Body of pancreas (tissue), 4 donors: ENCODE measurements around the gene SLC25A34. TPM values are rescaled to one million over a fixed set of nuclear protein-coding genes. Genes with fewer than 3 reads are reported as not detected.

Source experiments
- ATAC-seq: fragments of 150-250 bp; one replicate; pipeline ENCODE4 v1.9.1; 2016
- DNase-seq, 4 donors: peaks; one replicate each; pipeline ENCODE4 v3.0.0-alpha.2; 2019
- H3K27ac ChIP-seq, 4 donors: fragments of 200-600 bp; sonication (generic); 1 replicate in 3 of 4; 2 replicates in 1 of 4; pipeline versions ENCODE4 v1.5.1 to v1.6.1; 2016 to 2019; ENCODE audit warnings: mild to moderate bottlenecking in 1 of 4, mixed read lengths in 1 of 4, moderate library complexity in 1 of 4
- H3K27me3 ChIP-seq, 2 donors: fragments of 200-600 bp; sonication (generic); one replicate each; pipeline ENCODE4 v1.6.0; 2016; ENCODE audit warnings: mild to moderate bottlenecking in 1 of 2
- H3K36me3 ChIP-seq, 2 donors: fragments of 200-600 bp; sonication (generic); replicated peaks in 1 of 2; 2 replicates each; pipeline ENCODE4 v1.5.1; 2016; ENCODE audit warnings: low read depth in 2 of 2; ENCODE audit not compliant: insufficient read depth in 1 of 2
- H3K4me1 ChIP-seq: fragments of 200-600 bp; sonication (generic); one replicate; pipeline ENCODE4 v1.6.0; 2016
- H3K4me3 ChIP-seq, 2 donors: fragments of 200-600 bp; sonication (generic); 1 replicate in 1 of 2; 2 replicates in 1 of 2; pipeline ENCODE4 v1.5.1; 2016 to 2019
- H3K9me3 ChIP-seq, 3 donors: fragments of 200-600 bp; sonication (generic); 1 replicate in 2 of 3; 2 replicates in 1 of 3; pipeline ENCODE4 v1.5.1; 2016
- CTCF ChIP-seq, 7 experiments: fragments of 450-650 bp in 4 of 7; fragments of 200-600 bp in 3 of 7; sonication (generic) in 3 of 7; IDR thresholded peaks; one replicate each; pipeline ENCODE4 v1.5.1; 2016 to 2019; ENCODE audit warnings: antibody characterized with exemption in 7 of 7
- POLR2A ChIP-seq, 3 donors: fragments of 450-650 bp; IDR thresholded peaks; one replicate each; pipeline ENCODE4 v1.6.1; 2016; ENCODE audit warnings: antibody characterized with exemption in 3 of 3, mild to moderate bottlenecking in 2 of 3
- WGBS, 2 donors: methylation state at CpG; one replicate each; pipeline ENCODE4 v1.1.5; 2017; 5-methylcytosine and 5-hydroxymethylcytosine counted together
- intact Hi-C: fragments of 100-400 bp; cut with DNase I; formaldehyde crosslinking; loops from one replicate; pipeline ENCODE4 v1.15.1; 2023
- total RNA-seq, 2 donors: library from RNA; depleted of rRNA; stranded (reverse); fragments of >200 nt; gene quantifications; one replicate each; pipeline ENCODE4 v1.1.0, GENCODE V29; 2016

The SLC25A34 gene
- total RNA-seq, 2 donors from 2014 or later = 5.7 to 6.9 TPM

- Histone ChIP-seq H3K36me3 (no peaks in the 10 kb centered on the region), H3K27ac (peak overlapping the region in 3 of 4 donors; percentile 26 to 39 (median 36)), H3K27me3 (no peaks in the 10 kb centered on the region), H3K4me3 (no peak overlapping the region), H3K9me3 (no peaks in the 10 kb centered on the region), H3K4me1 (peaks cover 10% of the 10 kb centered on the region)
- intact Hi-C loops = loop anchor here (10.0 kb wide), 1 partner anchor 155 kb away; no protein-coding TSS in a partner anchor
- ATAC-seq = peak; percentile 20
- TF ChIP-seq CTCF (IDR thresholded peaks at IDR 0.05) (no peak), POLR2A (IDR thresholded peaks at IDR 0.05) (no peak)
- no peak for DNase-seq
- WGBS, 2 donors = 71 to 76% methylated on average over 13 to 19 of the region's 19 CpGs
These were observed 13.6 kb downstream of the SLC25A34 start for GRCh38 chr1:15749399-15750291.

GRCh38 chr1:15750924-15751323 is 14.9 kb downstream of the SLC25A34 start:
- ATAC-seq = no peak
- Histone ChIP-seq H3K27me3 (no peaks in the 10 kb centered on the region), H3K27ac (no peak overlapping the region), H3K4me3 (no peak overlapping the region), H3K9me3 (no peaks in the 10 kb centered on the region), H3K4me1 (peaks cover 10% of the 10 kb centered on the region), H3K36me3 (no peaks in the 10 kb centered on the region)
- TF ChIP-seq POLR2A (IDR thresholded peaks at IDR 0.05) (no peak), CTCF (IDR thresholded peaks at IDR 0.05) (no peak)
- DNase-seq = no peak
- intact Hi-C loops = no loop called here
- WGBS, 2 donors = 80 to 87% methylated on average over 10 to 12 of the region's 12 CpGs

DNA sequence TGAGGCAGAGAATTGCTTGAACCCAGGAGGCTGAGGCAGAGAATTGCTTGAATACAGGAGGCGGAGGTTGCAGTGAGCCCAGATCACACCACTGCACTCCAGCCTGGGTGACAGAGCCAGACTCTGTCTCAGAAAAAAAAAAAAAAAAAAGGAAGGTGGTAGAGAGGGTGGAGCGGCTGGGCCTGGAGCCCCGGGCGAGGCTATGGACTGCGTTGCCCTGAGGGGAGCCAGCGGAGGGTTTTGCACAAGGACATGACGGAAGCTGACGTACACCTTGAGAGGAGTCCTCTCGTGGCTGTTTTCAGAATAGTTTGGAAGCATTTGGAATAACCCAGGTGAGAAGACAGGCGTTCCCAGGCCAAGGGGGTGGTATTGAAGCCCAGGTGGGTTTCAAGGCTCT is 15.7 kb downstream of the SLC25A34 start:
- intact Hi-C loops = no loop called here

DNA sequence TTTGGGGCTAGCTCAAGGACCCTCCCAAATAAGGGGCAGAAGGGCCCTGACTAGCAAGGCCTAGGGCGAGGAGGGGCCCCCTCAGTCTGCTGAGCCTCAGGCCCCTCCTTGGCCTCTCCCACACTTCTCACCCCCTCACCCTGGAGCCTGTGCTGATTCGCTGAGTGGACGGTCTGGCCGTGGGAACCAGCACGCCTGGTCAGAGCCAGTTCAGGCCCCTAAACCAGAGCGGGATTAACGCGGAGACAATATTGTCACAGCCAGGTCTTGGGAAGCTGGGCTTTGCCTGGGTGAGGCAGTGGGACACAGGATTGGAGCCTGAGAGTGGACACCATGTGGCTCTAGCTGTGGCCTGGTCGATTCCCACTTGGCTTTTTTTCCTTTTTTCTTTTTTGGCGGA is 17.7 kb downstream of the SLC25A34 start:
- Histone ChIP-seq H3K27ac (no peak overlapping the region), H3K4me3 (no peak overlapping the region), H3K36me3 (no peaks in the 10 kb centered on the region), H3K4me1 (peaks cover 32% of the 10 kb centered on the region), H3K9me3 (no peaks in the 10 kb centered on the region), H3K27me3 (no peaks in the 10 kb centered on the region)
- ATAC-seq = no peak
- TF ChIP-seq CTCF (IDR thresholded peaks at IDR 0.05) = no peak
- no peak for TF ChIP-seq POLR2A (IDR thresholded peaks at IDR 0.05)
- DNase-seq = no peak
- WGBS, 2 donors = 81 to 85% methylated on average over 2 to 10 of the region's 10 CpGs
- intact Hi-C loops = no loop called here

More for the DNA sequence above, 15.7 kb downstream of the SLC25A34 start:
- ATAC-seq (no peak), DNase-seq (no peak)
- Histone ChIP-seq H3K36me3 (no peaks in the 10 kb centered on the region), H3K27ac (no peak overlapping the region), H3K27me3 (no peaks in the 10 kb centered on the region), H3K9me3 (no peaks in the 10 kb centered on the region), H3K4me3 (no peak overlapping the region), H3K4me1 (peaks cover 16% of the 10 kb centered on the region)
- 84 to 88% methylated on average over 10 of the region's 10 CpGs for WGBS, 2 donors
- TF ChIP-seq CTCF (IDR thresholded peaks at IDR 0.05) (no peak), POLR2A (IDR thresholded peaks at IDR 0.05) (no peak)
